Activated CD4-positive, CD25-positive, alpha-beta regulatory T cell treated with anti-CD3 and anti-CD28 coated beads, Interleukin-2, amount 50 U/mL, for 16 hours (primary cell): ENCODE results near the gene SIX1.

Experiments used
- DNase-seq: peaks from one replicate; pipeline ENCODE4 v3.0.0-alpha.2; 2020; ENCODE audit warnings: low read depth, low spot score

The SIX1 gene

GRCh38 chr14:60642270-60643140 lies 6.8 kb downstream of the SIX1 start:
- DNase-seq: no peak

- no peak for DNase-seq
Observed at GRCh38 chr14:60641742-60642269, 7.5 kb downstream of the SIX1 start.

- no peak for DNase-seq
Observed at GRCh38 chr14:60640859-60641741, 8.2 kb downstream of the SIX1 start.

GRCh38 chr14:60639674-60640073 lies 9.6 kb downstream of the SIX1 start:
- no peak for DNase-seq

GRCh38 chr14:60637479-60638315 lies 11.6 kb downstream of the SIX1 start:
- DNase-seq: no peak

- DNase-seq: no peak
Observed at GRCh38 chr14:60636879-60637478, 12.3 kb downstream of the SIX1 start.

- DNase-seq: no peak
Observed at GRCh38 chr14:60634153-60634552, 15.1 kb downstream of the SIX1 start.

GRCh38 chr14:60632777-60633176 lies 16.5 kb downstream of the SIX1 start:
- DNase-seq: no peak

- no peak for DNase-seq
Observed at GRCh38 chr14:60632257-60632656, 17.0 kb downstream of the SIX1 start.

- no peak for DNase-seq
Observed at GRCh38 chr14:60631842-60632241, 17.4 kb downstream of the SIX1 start.

- no peak for DNase-seq
Observed at GRCh38 chr14:60630129-60630528, 19.1 kb downstream of the SIX1 start.

- DNase-seq: no peak
Observed at GRCh38 chr14:60628892-60629291, 20.4 kb downstream of the SIX1 start.

GRCh38 chr14:60622917-60623257 lies 26.4 kb downstream of the SIX1 start:
- DNase-seq: no peak

GRCh38 chr14:60622210-60622916 lies 26.9 kb downstream of the SIX1 start:
- DNase-seq: no peak

- no peak for DNase-seq
Observed at GRCh38 chr14:60621386-60621785, 27.9 kb downstream of the SIX1 start.

- no peak for DNase-seq
Observed at GRCh38 chr14:60618241-60618640, 31.0 kb downstream of the SIX1 start.

GRCh38 chr14:60616461-60616959 lies 32.8 kb downstream of the SIX1 start:
- no peak for DNase-seq

GRCh38 chr14:60602291-60602690 lies 47.0 kb downstream of the SIX1 start:
- no peak for DNase-seq

GRCh38 chr14:60599727-60600126 lies 49.5 kb downstream of the SIX1 start:
- DNase-seq: no peak

GRCh38 chr14:60596139-60596538 lies 53.1 kb downstream of the SIX1 start:
- no peak for DNase-seq
